GM23338 (cell line): ENCODE results near the gene RBM27. TPM values are rescaled to one million over a fixed set of nuclear protein-coding genes. Genes with fewer than 3 reads are reported as not detected.

Source experiments
- ATAC-seq: fragments of 200-7000 bp; cut with Tn5 transposase; 3 replicates; pipeline ENCODE4 v1.9.1; 2020
- DNase-seq: peaks from one replicate; pipeline ENCODE4 v3.0.0-alpha.2; 2015; ENCODE audit warnings: low spot score
- H2AFZ ChIP-seq: fragments of 200-600 bp; sonication (generic); 2 replicates; pipeline ENCODE4 v1.8.0; 2016; ENCODE audit warnings: antibody characterized with exemption, mild to moderate bottlenecking, moderate library complexity
- H3F3A ChIP-seq: fragments of 200-600 bp; sonication (generic); replicated peaks from 2 replicates; pipeline ENCODE4 v1.8.0; 2017; ENCODE audit warnings: antibody characterized with exemption, mixed run types, low read depth
- H3K27ac ChIP-seq: fragments of 200-600 bp; sonication (generic); 2 replicates; pipeline ENCODE4 v1.6.1; 2016; ENCODE audit warnings: low read depth
- H3K27me3 ChIP-seq: fragments of 200-600 bp; sonication (generic); 2 replicates; pipeline ENCODE4 v1.8.0; 2016; ENCODE audit warnings: mild to moderate bottlenecking, mixed run types, moderate library complexity; ENCODE audit not compliant: insufficient read depth
- H3K36me3 ChIP-seq: fragments of 200-600 bp; sonication (generic); 2 replicates; pipeline ENCODE4 v1.8.0; 2016; ENCODE audit warnings: mild to moderate bottlenecking; ENCODE audit not compliant: insufficient read depth
- H3K4me1 ChIP-seq: fragments of 200-600 bp; sonication (generic); 2 replicates; pipeline ENCODE4 v1.8.0; 2016; ENCODE audit warnings: mild to moderate bottlenecking, moderate library complexity; ENCODE audit not compliant: insufficient read depth
- H3K4me2 ChIP-seq: fragments of 200-600 bp; sonication (generic); 2 replicates; pipeline ENCODE4 v1.7.1; 2017; ENCODE audit warnings: mixed run types
- H3K4me3 ChIP-seq: fragments of 200-600 bp; sonication (generic); 2 replicates; pipeline ENCODE4 v1.6.1; 2016; ENCODE audit warnings: mixed run types
- H3K79me2 ChIP-seq: fragments of 200-600 bp; sonication (generic); replicated peaks from 2 replicates; pipeline ENCODE4 v1.8.0; 2017; ENCODE audit warnings: mild to moderate bottlenecking; ENCODE audit not compliant: insufficient read depth
- H3K9me2 ChIP-seq: fragments of 200-600 bp; sonication (generic); 2 replicates; pipeline ENCODE4 v1.8.0; 2017; ENCODE audit not compliant: insufficient read depth
- H4K20me1 ChIP-seq: fragments of 200-600 bp; sonication (generic); replicated peaks from 2 replicates; pipeline ENCODE4 v1.8.0; 2017; ENCODE audit warnings: mild to moderate bottlenecking; ENCODE audit not compliant: insufficient read depth
- H3K27ac Mint-ChIP-seq: 2 replicates; pipeline ENCODE4 v1.8.0; 2020; ENCODE audit warnings: inconsistent platforms, mild to moderate bottlenecking, moderate library complexity, mixed read lengths
- H3K27me3 Mint-ChIP-seq: 3 replicates; pipeline ENCODE4 v1.8.0; 2022; ENCODE audit warnings: low read depth, mild to moderate bottlenecking, moderate library complexity, mixed read lengths, inconsistent platforms; ENCODE audit not compliant: insufficient read depth, poor library complexity
- H3K36me3 Mint-ChIP-seq: 3 replicates; pipeline ENCODE4 v1.8.0; 2021; ENCODE audit warnings: low read depth, mild to moderate bottlenecking, inconsistent platforms, moderate library complexity, mixed read lengths
- H3K4me1 Mint-ChIP-seq: 3 replicates; pipeline ENCODE4 v1.8.0; 2020; ENCODE audit warnings: mild to moderate bottlenecking, inconsistent platforms, mixed read lengths
- H3K4me3 Mint-ChIP-seq: 3 replicates; pipeline ENCODE4 v1.8.0; 2021; ENCODE audit warnings: moderate library complexity, mild to moderate bottlenecking, inconsistent platforms, mixed read lengths
- H3K9me3 Mint-ChIP-seq: 3 replicates; pipeline ENCODE4 v1.8.0; 2020; ENCODE audit warnings: moderate library complexity, mild to moderate bottlenecking, inconsistent platforms, mixed read lengths
- CREB1 ChIP-seq: fragments of 250-450 bp; sonication (Bioruptor Pico); IDR thresholded peaks from 2 replicates; pipeline ENCODE4 v1.5.0; 2020; ENCODE audit warnings: low read depth, mild to moderate bottlenecking, moderate library complexity
- CTCF ChIP-seq, 2 experiments: fragments of 200-600 bp in 1 of 2; sonication (generic) in 1 of 2; conservative IDR thresholded peaks; 2 replicates each; pipeline versions ENCODE4 v1.5.1 to v1.6.1; 2016 to 2017; ENCODE audit warnings: antibody characterized with exemption in 2 of 2, low read depth in 2 of 2, mild to moderate bottlenecking in 2 of 2, moderate library complexity in 1 of 2
- ETS1 ChIP-seq: IDR thresholded peaks from 2 replicates; pipeline ENCODE4 v1.6.1; 2016; ENCODE audit warnings: antibody characterized with exemption
- EZH2 ChIP-seq: fragments of 200-600 bp; sonication (generic); IDR thresholded peaks from one replicate; pipeline ENCODE4 v1.8.0; 2017; ENCODE audit warnings: antibody characterized with exemption, mild to moderate bottlenecking, low read depth; ENCODE audit not compliant: unreplicated experiment
- EZH2phosphoT487 ChIP-seq: fragments of 200-600 bp; sonication (generic); IDR thresholded peaks from one replicate; pipeline ENCODE4 v1.8.1; 2018; ENCODE audit warnings: antibody characterized with exemption; ENCODE audit not compliant: unreplicated experiment
- JUNB ChIP-seq: IDR thresholded peaks from one replicate; pipeline ENCODE4 v1.6.1; 2016; ENCODE audit warnings: antibody characterized with exemption; ENCODE audit not compliant: unreplicated experiment
- NANOG ChIP-seq: IDR thresholded peaks from 2 replicates; pipeline ENCODE4 v1.6.1; 2016; ENCODE audit warnings: antibody characterized with exemption, borderline replicate concordance
- POLR2AphosphoS5 ChIP-seq: IDR thresholded peaks from 2 replicates; pipeline ENCODE4 v1.6.1; 2016; ENCODE audit warnings: antibody characterized with exemption, low read depth
- REST ChIP-seq: IDR thresholded peaks from one replicate; pipeline ENCODE4 v1.6.1; 2018; ENCODE audit warnings: antibody characterized with exemption; ENCODE audit not compliant: unreplicated experiment
- STAT1 ChIP-seq: IDR thresholded peaks from one replicate; pipeline ENCODE4 v1.6.1; 2016; ENCODE audit warnings: antibody characterized with exemption; ENCODE audit not compliant: unreplicated experiment
- ZNF114 ChIP-seq: fragments of 250-450 bp; sonication (Bioruptor Pico); IDR thresholded peaks from 2 replicates; pipeline ENCODE4 v1.5.0; 2020; ENCODE audit warnings: mild to moderate bottlenecking, moderate library complexity
- ZNF331 ChIP-seq: fragments of 250-450 bp; sonication (Bioruptor Pico); IDR thresholded peaks from 2 replicates; pipeline ENCODE4 v1.5.0; 2020; ENCODE audit warnings: low read depth, mild to moderate bottlenecking, moderate library complexity
- ZNF462 ChIP-seq: fragments of 250-450 bp; sonication (Bioruptor Pico); IDR thresholded peaks from 2 replicates; pipeline ENCODE4 v1.5.0; 2020; ENCODE audit warnings: mild to moderate bottlenecking, moderate library complexity
- polyA plus RNA-seq: library from polyadenylated mRNA; unstranded; fragments of >200 nt; fragmentation: Nextera tagmentation; extraction: Ambion mirVana; gene quantifications from 2 replicates; pipeline ENCODE4 v1.2.1, GENCODE V29; 2016
- total RNA-seq: library from RNA; depleted of rRNA; stranded (reverse); fragments of >200 nt; shearing (Covaris generic); gene quantifications from 2 replicates; pipeline ENCODE4 v1.2.3, GENCODE V29; 2014

Gene RBM27
- total and polyA plus RNA-seq, 2 experiments from 2014 or later = 22.4 to 59.5 TPM

- ATAC-seq = no peak
Observed at GRCh38 chr5:146173597-146173996, 29.8 kb upstream of the RBM27 start.

More at GRCh38 chr5:146173597-146173996, 29.8 kb upstream of the RBM27 start:
- Histone ChIP-seq H3K79me2 (peaks cover 79% of the 10 kb centered on the region), H3K4me2 (no peak overlapping the region), H3K4me1 (no peaks in the 10 kb centered on the region), H3K4me3 (no peak overlapping the region), H3K9me2 (no peaks in the 10 kb centered on the region), H3K36me3 (peaks cover 59% of the 10 kb centered on the region), H3K27me3 (no peaks in the 10 kb centered on the region), H2AFZ (no peak overlapping the region), H3F3A (peaks cover 2% of the 10 kb centered on the region), H4K20me1 (peaks cover 12% of the 10 kb centered on the region), H3K27ac (no peak overlapping the region)
- Mint-ChIP-seq H3K4me1 (no peaks in the 10 kb centered on the region), H3K9me3 (no peaks in the 10 kb centered on the region), H3K36me3 (peaks cover 89% of the 10 kb centered on the region), H3K27me3 (peaks cover 4% of the 10 kb centered on the region), H3K27ac (no peak overlapping the region), H3K4me3 (no peak overlapping the region)
- TF ChIP-seq CREB1 (CRISPR knock-in tag) (no peak), REST (no peak), ZNF331 (no peak), ZNF462 (CRISPR knock-in tag) (no peak), JUNB (no peak), ZNF114 (no peak), POLR2AphosphoS5 (no peak), EZH2 (no peak), EZH2phosphoT487 (no peak), NANOG (no peak), CTCF (conservative IDR thresholded peaks at IDR 0.05; ENCODE audit: low read depth in 2 of 2) (no peak), ETS1 (no peak), STAT1 (no peak)
- no peak for DNase-seq
